HG02938 (cell line): ENCODE results near the gene GXYLT2.

Source experiments
- ATAC-seq: cut with Tn5 transposase; IDR thresholded peaks from one replicate; pipeline ENCODE4 v1.9.1; 2021; ENCODE audit warnings: mild to moderate bottlenecking, moderate library complexity; ENCODE audit not compliant: unreplicated experiment

GXYLT2 gene

GRCh38 chr3:72930754-72931153, 42.9 kb downstream of the GXYLT2 start:
- ATAC-seq, result no peak

DNA sequence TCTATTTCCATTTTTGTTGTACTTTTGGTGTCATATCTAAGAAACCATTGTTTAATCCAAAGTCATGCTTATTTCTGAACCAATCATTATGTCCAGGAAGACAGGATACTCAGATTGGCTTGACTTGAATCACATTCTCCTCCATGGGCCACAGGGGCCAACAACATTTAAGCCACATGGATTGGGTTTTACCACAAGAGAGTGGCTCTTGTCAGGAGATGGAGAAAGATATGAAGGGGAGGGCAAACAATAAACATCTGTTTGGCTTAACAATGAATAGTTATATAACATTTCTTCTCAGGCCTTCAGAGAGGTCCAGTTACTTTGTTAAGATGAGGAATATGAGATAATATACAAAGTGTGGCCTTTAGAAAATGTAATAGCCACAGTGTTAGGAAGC, 44.6 kb downstream of the GXYLT2 start:
- ATAC-seq, result no peak

DNA sequence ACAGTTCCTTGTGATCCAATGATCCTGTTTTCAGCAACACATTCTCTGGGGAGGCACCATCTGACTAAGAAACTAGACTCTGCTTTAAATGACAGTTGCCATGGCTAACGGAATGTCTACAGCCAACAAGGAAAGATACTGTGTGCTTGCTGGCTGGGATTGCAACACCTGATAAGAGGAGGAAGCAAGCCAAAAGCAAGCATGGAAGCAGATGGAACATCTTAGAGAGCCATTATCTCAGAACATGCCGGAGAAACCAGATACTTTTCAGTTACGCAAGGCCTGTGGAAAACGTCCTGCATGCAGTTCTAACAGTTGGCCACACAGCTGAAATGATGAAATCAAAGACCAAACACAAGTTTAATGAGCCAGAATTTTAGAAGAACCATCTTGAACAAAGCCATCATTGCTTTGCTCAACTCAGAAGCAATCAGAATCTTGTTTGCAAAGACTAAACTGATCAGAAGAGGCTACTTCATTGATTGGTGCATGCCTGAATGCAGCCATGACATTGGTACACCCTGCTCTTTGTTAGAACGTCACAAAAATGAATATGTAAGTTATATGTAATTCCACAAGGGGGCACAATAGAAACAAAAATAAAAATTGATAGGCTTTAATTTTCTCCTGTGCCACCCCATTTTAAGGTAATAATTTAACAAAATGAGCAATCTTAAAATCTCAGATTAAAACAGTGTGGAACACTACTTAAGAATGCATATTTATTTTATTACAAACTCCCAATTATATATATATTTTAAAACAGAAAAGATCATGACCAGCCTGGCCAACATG, 50.8 kb downstream of the GXYLT2 start:
- ATAC-seq, result peak; percentile 94

DNA sequence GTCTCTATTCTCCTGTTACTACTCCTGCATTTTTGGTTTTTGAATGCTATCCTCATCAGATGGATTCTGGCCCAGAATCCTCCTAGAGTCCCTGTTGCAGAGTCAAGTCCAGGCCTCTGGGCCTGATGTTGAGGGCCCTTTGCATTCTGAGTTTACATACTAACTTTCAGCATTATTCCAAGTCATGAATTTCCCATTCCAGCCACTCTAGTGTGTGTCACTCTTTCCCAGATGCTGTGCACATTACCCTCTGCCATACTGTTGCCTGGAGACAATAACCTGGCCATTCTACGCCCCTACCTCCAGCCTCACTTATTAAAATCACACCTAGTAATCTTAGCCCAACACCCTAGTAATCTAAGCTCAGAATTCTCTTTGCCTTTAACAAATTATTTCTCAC, 53.4 kb downstream of the GXYLT2 start:
- no peak for ATAC-seq

DNA sequence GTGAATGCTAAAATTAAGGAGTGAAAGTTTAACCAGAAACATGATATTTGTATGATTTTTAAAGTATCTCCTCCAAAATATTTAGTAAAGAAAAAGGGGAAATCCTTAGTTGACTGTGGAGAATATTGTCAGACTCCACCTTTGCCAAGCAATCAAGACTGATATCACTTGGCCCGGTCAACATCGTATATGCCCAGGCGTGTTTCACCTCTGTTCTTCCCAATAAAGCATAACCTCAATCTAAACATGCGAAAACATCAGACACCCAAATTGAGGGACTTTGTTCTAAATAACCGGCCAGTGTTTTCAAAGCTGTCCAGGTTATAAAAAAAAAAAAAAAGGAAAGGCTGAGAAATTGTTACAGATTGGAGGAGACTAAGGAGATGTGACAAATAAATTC, 54.6 kb downstream of the GXYLT2 start:
- ATAC-seq, result no peak

- ATAC-seq, result no peak
Observed at GRCh38 chr3:72944696-72945095, 56.9 kb downstream of the GXYLT2 start.

DNA sequence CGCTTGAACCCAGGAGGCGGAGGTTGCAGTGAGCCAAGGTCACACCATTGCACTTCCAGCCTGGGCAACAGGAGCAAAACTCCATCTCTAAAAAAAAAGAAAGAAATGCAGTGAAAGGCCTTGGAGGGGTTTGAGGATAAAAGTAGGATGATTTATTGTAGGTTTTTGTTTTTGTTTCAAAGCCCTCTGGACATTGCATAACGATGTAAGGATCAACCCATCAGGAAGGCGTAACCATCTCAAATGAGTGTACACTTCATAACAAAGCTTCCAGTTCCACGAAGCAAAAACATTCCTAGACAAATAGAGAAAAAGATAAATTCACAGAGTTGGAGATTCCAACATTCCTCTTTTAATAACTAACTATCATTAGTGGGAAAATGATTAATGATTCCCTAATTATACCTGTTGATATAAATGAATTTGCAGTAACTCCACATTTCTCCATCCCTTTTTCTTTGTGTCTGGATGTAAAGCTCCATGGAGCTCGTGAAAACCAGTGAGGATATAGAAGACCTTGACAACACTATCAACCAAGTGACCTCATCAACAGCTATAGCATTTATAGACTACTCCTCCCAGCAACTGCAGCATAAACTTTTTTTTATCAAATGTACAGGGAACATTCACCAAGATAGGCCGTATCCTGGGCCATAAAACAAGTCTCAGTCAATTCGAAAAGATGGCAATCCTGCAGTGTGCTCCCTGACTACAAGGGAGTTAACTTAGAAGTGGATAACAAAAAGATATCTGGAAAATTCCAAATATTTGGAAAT, 60.1 kb downstream of the GXYLT2 start:
- ATAC-seq, result no peak

DNA sequence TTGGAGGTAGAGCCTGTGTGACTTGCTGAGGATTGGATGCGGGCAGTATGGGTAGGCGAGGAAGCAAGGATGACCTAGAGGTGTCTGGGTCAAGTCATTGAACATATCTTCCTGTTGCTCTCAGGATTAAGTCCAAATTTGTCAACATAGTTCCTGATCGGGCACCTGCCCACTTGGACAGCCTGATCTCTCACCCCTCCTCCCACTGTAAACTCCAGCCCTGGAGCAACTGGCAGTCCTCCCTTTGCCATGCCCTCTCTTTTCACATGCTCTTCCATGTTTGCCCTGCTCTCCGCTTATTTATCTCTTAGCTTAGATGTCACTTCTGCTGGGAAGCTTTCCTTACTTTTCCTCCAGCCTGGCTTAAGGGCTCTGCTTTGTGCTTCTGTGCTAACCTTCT, 61.2 kb downstream of the GXYLT2 start:
- ATAC-seq, result no peak

GRCh38 chr3:72950372-72950771, 62.5 kb downstream of the GXYLT2 start:
- no peak for ATAC-seq

- ATAC-seq, result no peak
Observed at GRCh38 chr3:72950801-72951200, 63.0 kb downstream of the GXYLT2 start.

- no peak for ATAC-seq
Observed at GRCh38 chr3:72951259-72951722, 63.4 kb downstream of the GXYLT2 start.

- ATAC-seq, result no peak
Observed at GRCh38 chr3:72953325-72953956, 65.6 kb downstream of the GXYLT2 start.

DNA sequence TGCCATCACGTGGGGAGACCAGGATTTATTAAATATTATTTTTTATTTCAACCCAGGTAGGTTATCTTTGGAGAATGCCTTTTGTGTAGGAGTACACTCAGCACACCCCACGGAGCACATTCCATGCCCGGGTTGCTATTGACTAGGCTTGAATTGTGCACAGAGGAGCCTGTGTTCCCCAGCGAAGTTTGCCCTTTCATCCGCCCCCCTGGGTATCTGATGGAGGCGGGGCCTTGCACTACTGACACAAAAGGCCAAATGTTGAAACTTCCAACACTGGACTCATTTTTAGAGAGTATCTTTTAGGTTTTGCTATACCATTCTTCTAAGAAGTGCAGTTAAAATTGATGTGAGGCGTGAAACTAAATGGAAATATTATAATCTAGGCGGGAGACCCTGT, 69.5 kb downstream of the GXYLT2 start:
- ATAC-seq, result no peak

DNA sequence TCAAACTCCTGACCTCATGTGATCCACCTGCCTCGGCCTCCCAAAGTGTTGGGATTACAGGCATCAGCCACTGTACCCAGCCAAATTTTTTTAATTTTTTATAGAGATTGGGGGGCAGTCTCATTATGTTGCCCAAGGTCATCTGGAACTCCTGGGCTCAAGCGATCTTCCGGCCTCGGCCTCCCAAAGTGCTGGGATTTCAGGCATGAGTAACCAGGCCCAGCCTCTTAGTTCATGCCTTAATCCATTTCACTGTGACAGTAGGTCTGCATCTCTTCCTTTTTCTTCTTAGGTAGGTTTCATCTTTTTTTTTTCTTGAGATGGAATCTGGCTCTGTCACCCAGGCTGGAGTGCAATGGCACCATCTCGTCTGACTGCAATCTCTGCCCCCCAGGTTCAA, 71.5 kb downstream of the GXYLT2 start:
- no peak for ATAC-seq

DNA sequence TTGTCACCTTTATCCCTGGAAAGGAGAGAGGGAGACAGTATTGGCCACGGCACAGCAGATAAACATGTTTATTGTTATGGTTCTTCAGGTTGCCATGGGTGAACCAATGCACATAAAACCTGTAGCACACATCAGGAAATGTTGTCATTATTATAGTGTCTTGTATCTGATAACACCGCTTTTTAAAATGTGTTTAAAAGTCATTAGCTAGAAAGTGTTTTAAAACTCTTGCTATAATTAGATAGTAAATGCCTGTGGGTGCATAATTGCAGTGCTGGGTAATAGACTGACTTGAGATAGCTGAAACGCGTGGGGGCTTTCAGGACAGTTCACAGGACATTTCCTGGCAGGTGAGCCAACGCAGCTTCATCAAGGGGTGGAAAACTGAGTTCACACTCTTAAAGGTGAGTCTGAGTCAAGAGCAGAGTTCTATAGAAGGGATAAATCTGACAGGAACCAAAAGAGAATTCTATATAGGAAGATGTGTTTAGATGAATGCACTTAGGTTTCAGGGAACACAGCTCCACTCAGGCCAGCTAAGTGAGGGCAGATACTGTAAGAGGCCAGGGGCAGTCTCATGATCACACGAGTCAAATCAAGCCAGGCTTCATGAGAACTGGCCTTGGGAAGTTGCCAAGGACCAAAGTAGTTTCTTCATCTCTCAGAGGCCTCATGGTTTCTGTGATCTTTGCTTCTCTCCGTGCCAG, 73.1 kb downstream of the GXYLT2 start:
- ATAC-seq, result no peak

- no peak for ATAC-seq
Observed at GRCh38 chr3:72961752-72962151, 73.9 kb downstream of the GXYLT2 start.

DNA sequence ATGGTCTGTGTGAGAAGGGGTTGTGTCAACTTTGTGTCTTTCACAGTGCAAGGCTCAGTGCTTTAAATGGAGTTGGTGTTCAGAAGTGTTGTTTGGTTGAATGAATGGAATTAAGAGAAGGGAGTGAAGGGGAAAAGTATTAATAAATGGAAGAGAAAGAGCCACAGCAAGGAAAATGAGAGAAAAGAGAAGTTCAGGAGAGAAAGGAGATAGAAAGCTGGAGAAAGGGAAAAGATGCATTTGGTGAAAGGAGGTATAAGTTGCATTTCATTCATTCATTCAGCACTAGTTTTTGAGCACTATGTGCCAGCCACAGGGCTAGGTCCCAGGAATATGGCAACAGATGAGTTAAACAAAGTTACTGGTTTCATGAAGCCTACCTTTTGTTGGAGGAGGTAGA, 74.5 kb downstream of the GXYLT2 start:
- ATAC-seq, result no peak

DNA sequence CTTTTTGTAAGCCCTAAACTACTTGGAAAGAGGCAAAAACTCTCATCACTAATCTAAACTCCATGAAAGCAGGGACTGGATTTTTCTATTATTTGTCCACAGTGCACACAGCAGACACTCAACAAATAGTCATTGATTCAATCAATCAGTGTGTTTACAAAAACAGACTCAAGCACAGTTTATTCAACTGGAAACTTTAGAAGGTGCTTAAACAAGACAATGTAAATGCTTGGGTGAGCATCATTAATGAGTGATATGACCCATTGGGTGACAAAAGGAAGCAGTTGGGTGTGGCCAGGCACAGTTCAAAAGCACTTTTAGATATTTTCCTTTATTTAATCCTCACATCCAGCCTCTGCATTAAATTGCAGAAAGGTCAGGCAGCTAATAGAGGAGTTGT, 76.8 kb downstream of the GXYLT2 start:
- no peak for ATAC-seq

DNA sequence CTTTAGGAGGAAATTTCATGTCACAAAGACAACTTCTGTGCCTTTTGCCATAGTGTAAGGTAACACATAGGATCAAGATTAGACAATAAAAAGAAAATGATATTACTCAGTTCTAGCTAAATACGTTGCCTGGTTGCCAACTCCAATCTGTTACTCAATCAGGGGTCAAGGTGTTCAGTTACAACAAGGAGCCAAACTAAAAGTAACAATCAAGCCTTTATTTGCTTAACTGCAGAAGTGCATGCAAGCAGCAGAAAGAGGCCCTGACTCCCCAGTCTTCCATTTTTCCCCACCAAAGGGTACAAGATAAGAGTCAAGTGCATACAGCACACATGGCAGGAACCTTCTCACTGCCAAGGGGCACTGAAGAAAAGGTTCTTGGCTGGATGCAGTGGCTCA, 80.4 kb downstream of the GXYLT2 start:
- no peak for ATAC-seq

- ATAC-seq, result no peak
Observed at GRCh38 chr3:72969766-72970165, 81.9 kb downstream of the GXYLT2 start.

- no peak for ATAC-seq
Observed at GRCh38 chr3:72970942-72971341, 83.1 kb downstream of the GXYLT2 start.
